GM21367 (cell line): Measurements from ENCODE around the gene LIMCH1.
A peak's percentile ranks its signal among the peaks of the same experiment; 100 is the strongest.
"Not testable (repeated sequence)": the region's sequence is repeated elsewhere in the genome, so short reads cannot be mapped to it uniquely, and the experiment has no call there.

Source experiments
- ATAC-seq: cut with Tn5 transposase; IDR thresholded peaks from one replicate; pipeline ENCODE4 v1.9.1; 2021; ENCODE audit not compliant: unreplicated experiment

LIMCH1 gene

GRCh38 chr4:41668024-41668423, 130.1 kb downstream of the LIMCH1 start:
- no peak for ATAC-seq

- no peak for ATAC-seq
These were observed 132.6 kb downstream of the LIMCH1 start for GRCh38 chr4:41670530-41670929.

- no peak for ATAC-seq
These were observed 133.0 kb downstream of the LIMCH1 start for GRCh38 chr4:41670982-41671381.

- no peak for ATAC-seq
These were observed 140.3 kb downstream of the LIMCH1 start for GRCh38 chr4:41678086-41678816.

- ATAC-seq, result no peak
These were observed 141.0 kb downstream of the LIMCH1 start for GRCh38 chr4:41678951-41679350.

GRCh38 chr4:41679991-41680390, 142.0 kb downstream of the LIMCH1 start:
- ATAC-seq, result no peak

- no peak for ATAC-seq
These were observed 143.1 kb downstream of the LIMCH1 start for GRCh38 chr4:41681054-41681453.

- ATAC-seq, result no peak
These were observed 145.4 kb downstream of the LIMCH1 start for GRCh38 chr4:41683326-41683725.

- no peak for ATAC-seq
These were observed 148.9 kb downstream of the LIMCH1 start for GRCh38 chr4:41686893-41687292.

GRCh38 chr4:41687971-41688370, 150.0 kb downstream of the LIMCH1 start:
- no peak for ATAC-seq

- peak; percentile 90 for ATAC-seq
These were observed 154.9 kb downstream of the LIMCH1 start for GRCh38 chr4:41692717-41693345.

- ATAC-seq, result no peak
These were observed 155.7 kb downstream of the LIMCH1 start for GRCh38 chr4:41693629-41694028.

GRCh38 chr4:41696131-41696530, 158.2 kb downstream of the LIMCH1 start:
- no peak for ATAC-seq

GRCh38 chr4:41696763-41697162, 158.8 kb downstream of the LIMCH1 start:
- ATAC-seq, result no peak

- ATAC-seq, result no peak
These were observed 164.0 kb downstream of the LIMCH1 start for GRCh38 chr4:41701983-41702382.

GRCh38 chr4:41702770-41703169, 164.8 kb downstream of the LIMCH1 start:
- ATAC-seq, result no peak

- ATAC-seq, result no peak
These were observed 165.8 kb downstream of the LIMCH1 start for GRCh38 chr4:41703785-41704184.

GRCh38 chr4:41709844-41710481, 172.0 kb downstream of the LIMCH1 start:
- no peak for ATAC-seq

GRCh38 chr4:41711654-41712053, 173.7 kb downstream of the LIMCH1 start:
- ATAC-seq, result not testable (repeated sequence)

- no peak for ATAC-seq
These were observed 174.5 kb downstream of the LIMCH1 start for GRCh38 chr4:41712425-41712824.

GRCh38 chr4:41713768-41714167, 175.8 kb downstream of the LIMCH1 start:
- no peak for ATAC-seq

GRCh38 chr4:41714364-41715000, 176.5 kb downstream of the LIMCH1 start:
- ATAC-seq, result no peak
